DND-41 (cell line): ENCODE results near the gene TBCD.
A peak's percentile ranks its signal among the peaks of the same experiment; 100 is the strongest.

ENCODE experiments used
- ATAC-seq: fragments of 200-7000 bp; cut with Tn5 transposase; 3 replicates; pipeline ENCODE4 v1.9.1; 2021; ENCODE audit warnings: low read depth; ENCODE audit not compliant: insufficient read depth
- DNase-seq: peaks from one replicate; pipeline ENCODE4 v3.0.0-alpha.2; 2020
- H2AFZ ChIP-seq: 2 replicates; pipeline ENCODE4 v1.6.0; 2012; ENCODE audit warnings: low read depth, low read length
- H3K27ac ChIP-seq: 2 replicates; pipeline ENCODE4 v1.5.1; 2012; ENCODE audit warnings: low read length, inconsistent platforms
- H3K27me3 ChIP-seq: fragments of 200-600 bp; sonication (generic); 2 replicates; pipeline ENCODE4 v1.6.0; 2012; ENCODE audit warnings: low read length, mild to moderate bottlenecking, inconsistent platforms; ENCODE audit not compliant: insufficient read depth, poor library complexity
- H3K36me3 ChIP-seq: 2 replicates; pipeline ENCODE4 v1.5.1; 2012; ENCODE audit warnings: low read length, inconsistent platforms; ENCODE audit not compliant: insufficient read depth
- H3K4me1 ChIP-seq: 2 replicates; pipeline ENCODE4 v1.5.1; 2012; ENCODE audit warnings: mild to moderate bottlenecking, low read length; ENCODE audit not compliant: insufficient read depth
- H3K4me2 ChIP-seq: 2 replicates; pipeline ENCODE4 v1.6.0; 2012; ENCODE audit warnings: mild to moderate bottlenecking, moderate library complexity, low read length, inconsistent platforms; ENCODE audit not compliant: insufficient read depth
- H3K4me3 ChIP-seq, 2 experiments: fragments of 200-600 bp in 1 of 2; shearing (Covaris generic) in 1 of 2; 2 replicates each; pipeline ENCODE4 v1.5.1; 2012 to 2016; ENCODE audit warnings: inconsistent platforms in 2 of 2, low read length in 2 of 2, mild to moderate bottlenecking in 2 of 2, low read depth in 1 of 2, moderate library complexity in 1 of 2
- H3K79me2 ChIP-seq: 2 replicates; pipeline ENCODE4 v1.6.0; 2012; ENCODE audit warnings: low read length, inconsistent platforms; ENCODE audit not compliant: insufficient read depth
- H3K9ac ChIP-seq: 2 replicates; pipeline ENCODE4 v1.6.0; 2012; ENCODE audit warnings: low read depth, mild to moderate bottlenecking, inconsistent platforms, low read length, moderate library complexity
- H3K9me3 ChIP-seq: 2 replicates; pipeline ENCODE4 v1.5.1; 2012; ENCODE audit warnings: low read length, moderate library complexity, mild to moderate bottlenecking, inconsistent platforms; ENCODE audit not compliant: insufficient read depth, severe bottlenecking
- H4K20me1 ChIP-seq: 2 replicates; pipeline ENCODE4 v1.6.0; 2012; ENCODE audit warnings: low read length; ENCODE audit not compliant: insufficient read depth
- EZH2 ChIP-seq: IDR thresholded peaks from 3 replicates; pipeline ENCODE4 v1.6.1; 2012; ENCODE audit warnings: borderline replicate concordance, low read depth, mild to moderate bottlenecking, moderate library complexity, low read length, inconsistent platforms; ENCODE audit not compliant: severe bottlenecking
- TF ChIP-seq, protein P1 (sequence below): IDR thresholded peaks from 2 replicates; pipeline ENCODE4 v1.5.1; 2012; ENCODE audit warnings: borderline replicate concordance, low read length, moderate library complexity, mild to moderate bottlenecking; ENCODE audit not compliant: poor library complexity, severe bottlenecking; ENCODE audit errors: extremely low read depth

Gene TBCD

GRCh38 chr17:82883419-82884031, 131.7 kb downstream of the TBCD start:
- Histone ChIP-seq H3K79me2 (peaks cover 89% of the 10 kb centered on the region), H3K4me2 (peak overlapping the region; percentile 92), H2AFZ (no peak overlapping the region), H3K27me3 (no peaks in the 10 kb centered on the region), H3K9ac (peak overlapping the region; percentile 74), H3K9me3 (no peaks in the 10 kb centered on the region), H3K36me3 (peaks cover 57% of the 10 kb centered on the region), H4K20me1 (no peaks in the 10 kb centered on the region), H3K4me1 (peaks cover 99% of the 10 kb centered on the region), H3K4me3 (peak overlapping the region in 1 of 2 experiments; percentile 59; a peak in 2 of 4 replicates), H3K27ac (peak overlapping the region; percentile 100)
- ATAC-seq (peak; percentile 30), DNase-seq (peak; percentile 78)
- TF ChIP-seq, protein P1, sequence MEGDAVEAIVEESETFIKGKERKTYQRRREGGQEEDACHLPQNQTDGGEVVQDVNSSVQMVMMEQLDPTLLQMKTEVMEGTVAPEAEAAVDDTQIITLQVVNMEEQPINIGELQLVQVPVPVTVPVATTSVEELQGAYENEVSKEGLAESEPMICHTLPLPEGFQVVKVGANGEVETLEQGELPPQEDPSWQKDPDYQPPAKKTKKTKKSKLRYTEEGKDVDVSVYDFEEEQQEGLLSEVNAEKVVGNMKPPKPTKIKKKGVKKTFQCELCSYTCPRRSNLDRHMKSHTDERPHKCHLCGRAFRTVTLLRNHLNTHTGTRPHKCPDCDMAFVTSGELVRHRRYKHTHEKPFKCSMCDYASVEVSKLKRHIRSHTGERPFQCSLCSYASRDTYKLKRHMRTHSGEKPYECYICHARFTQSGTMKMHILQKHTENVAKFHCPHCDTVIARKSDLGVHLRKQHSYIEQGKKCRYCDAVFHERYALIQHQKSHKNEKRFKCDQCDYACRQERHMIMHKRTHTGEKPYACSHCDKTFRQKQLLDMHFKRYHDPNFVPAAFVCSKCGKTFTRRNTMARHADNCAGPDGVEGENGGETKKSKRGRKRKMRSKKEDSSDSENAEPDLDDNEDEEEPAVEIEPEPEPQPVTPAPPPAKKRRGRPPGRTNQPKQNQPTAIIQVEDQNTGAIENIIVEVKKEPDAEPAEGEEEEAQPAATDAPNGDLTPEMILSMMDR = no peak
- no peak for TF ChIP-seq EZH2

GRCh38 chr17:82884341-82884969, 132.6 kb downstream of the TBCD start:
- peak overlapping the region; percentile 100 for H3K27ac ChIP-seq

DNA sequence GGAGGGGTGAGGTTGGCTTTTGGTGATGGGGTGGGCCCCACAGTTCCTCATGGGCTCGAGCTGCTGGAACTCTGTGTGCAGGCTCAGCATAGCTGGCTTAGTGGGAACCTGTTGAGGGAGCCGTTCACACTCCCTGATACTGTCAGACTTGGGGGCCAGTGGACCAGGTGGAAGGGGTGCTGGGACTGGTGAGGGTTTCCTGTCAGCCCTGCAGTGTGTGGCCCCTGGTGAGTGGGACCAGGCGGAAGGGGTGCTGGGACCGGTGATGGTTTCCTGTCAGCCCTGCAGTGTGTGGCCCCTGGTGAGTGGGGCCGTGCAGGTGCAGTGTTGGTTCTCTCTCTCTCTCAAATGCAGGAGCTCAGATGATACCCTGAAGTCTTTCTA, 133.1 kb downstream of the TBCD start:
- Histone ChIP-seq H3K9ac (peak overlapping the region; percentile 74), H4K20me1 (peaks cover 3% of the 10 kb centered on the region; the same call in 1 of the 2 replicates), H3K4me1 (peaks cover 97% of the 10 kb centered on the region), H2AFZ (no peak overlapping the region), H3K36me3 (peaks cover 59% of the 10 kb centered on the region), H3K9me3 (no peaks in the 10 kb centered on the region), H3K27me3 (no peaks in the 10 kb centered on the region), H3K79me2 (peaks cover 89% of the 10 kb centered on the region), H3K4me3 (peak overlapping the region in 1 of 2 experiments; percentile 59; a peak in 1 of 4 replicates), H3K4me2 (peak overlapping the region; percentile 92), H3K27ac (peak overlapping the region; percentile 100)
- ATAC-seq (peak; percentile 63), DNase-seq (peak; percentile 91)
- TF ChIP-seq, protein P1 = peak; percentile 16
- TF ChIP-seq EZH2 = no peak

More at GRCh38 chr17:82884341-82884969, 132.6 kb downstream of the TBCD start:
- Histone ChIP-seq H3K4me2 (peak overlapping the region; percentile 92), H4K20me1 (no peaks in the 10 kb centered on the region), H3K4me1 (peaks cover 97% of the 10 kb centered on the region), H3K27me3 (no peaks in the 10 kb centered on the region), H3K79me2 (peaks cover 89% of the 10 kb centered on the region), H3K9me3 (no peaks in the 10 kb centered on the region), H3K36me3 (peaks cover 57% of the 10 kb centered on the region), H2AFZ (no peak overlapping the region), H3K9ac (peak overlapping the region; percentile 74), H3K4me3 (peak overlapping the region in 1 of 2 experiments; percentile 59; a peak in 2 of 4 replicates)
- no peak for TF ChIP-seq EZH2
- TF ChIP-seq, protein P1 = no peak
- peak; percentile 69 for DNase-seq
- ATAC-seq = peak; percentile 29
